Measurements from ENCODE around the gene ADAMTSL4. TPM values are rescaled to one million over a fixed set of nuclear protein-coding genes. Genes with fewer than 3 reads are reported as not detected.

ADAMTSL4 gene
- total and polyA plus RNA-seq, 7 donors, result 7.4 to 109 (median 25.4) TPM

- TF ChIP-seq CTCF (IDR thresholded peaks at IDR 0.05), result no peak
- peaks cover 0 to 14% of the 10 kb centered on the region in 2 donors for H3K36me3 ChIP-seq (ENCODE audit: insufficient read depth in 1 of 2, low read depth in 1 of 2)
- H3K27me3 ChIP-seq (ENCODE audit: insufficient read depth in 3 of 3, low read length in 2 of 3), result no peaks in the 10 kb centered on the region
- peak overlapping the region; percentile 74 for H3K4me3 ChIP-seq
- no peaks in the 10 kb centered on the region for H3K9me3 ChIP-seq
- WGBS, 3 donors, result 33 to 56% (median 38%) methylated on average over 4 of the region's 4 CpGs
- no peak for DNase-seq
- ATAC-seq, result no peak
- H3K4me1 ChIP-seq, result peaks cover 13% of the 10 kb centered on the region
- intact Hi-C loops (cut with DNase I), result loop anchor here in 1 of 2 donors (5.0 kb wide), 1 partner anchor 39 kb away; no protein-coding TSS in a partner anchor
- H3K27ac ChIP-seq, result peak overlapping the region; percentile 94
Measured at GRCh38 chr1:150516616-150517015, 32.6 kb upstream of the ADAMTSL4 start.

- no peaks in the 10 kb centered on the region for H3K27me3 ChIP-seq (ENCODE audit: insufficient read depth in 3 of 3, low read length in 2 of 3)
- intact Hi-C loops (cut with DNase I), result no loop called here
- peak; percentile 71 to 91 (median 82) for ATAC-seq
- DNase-seq, result no peak
- H3K4me3 ChIP-seq, result no peak overlapping the region
- H3K36me3 ChIP-seq (ENCODE audit: insufficient read depth in 1 of 2, low read depth in 1 of 2), result peaks cover 0 to 5% of the 10 kb centered on the region in 2 donors
- H3K9me3 ChIP-seq, result no peaks in the 10 kb centered on the region
- peak overlapping the region; percentile 14 for H3K27ac ChIP-seq
- 13 to 29% (median 18%) methylated on average over 1 of the region's 1 CpG for WGBS, 3 donors
- no peak for TF ChIP-seq CTCF (IDR thresholded peaks at IDR 0.05)
- H3K4me1 ChIP-seq, result peaks cover 12% of the 10 kb centered on the region
Measured at GRCh38 chr1:150521196-150521968, 27.8 kb upstream of the ADAMTSL4 start.

GRCh38 chr1:150525348-150525747 is 23.9 kb upstream of the ADAMTSL4 start:
- WGBS, 3 donors, result 83 to 93% (median 88%) methylated on average over 3 of the region's 3 CpGs
- TF ChIP-seq CTCF (IDR thresholded peaks at IDR 0.05), result no peak
- Histone ChIP-seq H3K4me3 (no peak overlapping the region), H3K4me1 (peaks cover 11% of the 10 kb centered on the region), H3K36me3 (ENCODE audit: insufficient read depth in 1 of 2, low read depth in 1 of 2) (no peaks in the 10 kb centered on the region), H3K27ac (no peak overlapping the region), H3K27me3 (ENCODE audit: insufficient read depth in 3 of 3, low read length in 2 of 3) (no peaks in the 10 kb centered on the region), H3K9me3 (no peaks in the 10 kb centered on the region)
- intact Hi-C loops (cut with DNase I), result no loop called here
- ATAC-seq (no peak), DNase-seq (no peak)

- Histone ChIP-seq H3K27me3 (ENCODE audit: insufficient read depth in 3 of 3, low read length in 2 of 3) (no peaks in the 10 kb centered on the region), H3K27ac (no peak overlapping the region), H3K4me1 (peaks cover 13% of the 10 kb centered on the region), H3K36me3 (ENCODE audit: insufficient read depth in 1 of 2, low read depth in 1 of 2) (no peaks in the 10 kb centered on the region), H3K4me3 (no peak overlapping the region), H3K9me3 (no peaks in the 10 kb centered on the region)
- intact Hi-C loops (cut with DNase I), result no loop called here
- DNase-seq (no peak), ATAC-seq (no peak)
- TF ChIP-seq CTCF (IDR thresholded peaks at IDR 0.05), result no peak
- 86 to 93% (median 89%) methylated on average over 1 of the region's 1 CpG for WGBS, 3 donors
Measured at GRCh38 chr1:150528196-150528595, 21.0 kb upstream of the ADAMTSL4 start.

Data from psoas muscle (tissue), 8 donors.